Measurements from ENCODE around the gene SWAP70.
A peak's percentile ranks its signal among the peaks of the same experiment; 100 is the strongest.

Gene SWAP70

GRCh38 chr11:9677951-9678350 lies 14.1 kb downstream of the SWAP70 start:
- TF ChIP-seq CTCF (IDR thresholded peaks at IDR 0.05; ENCODE audit: low read length, missing control alignments), result no peak
- DNase-seq (ENCODE audit: low read depth), result no peak
- no peak overlapping the region for H3K4me3 ChIP-seq (replicated peaks; ENCODE audit: low read depth, low read length)

- TF ChIP-seq CTCF (IDR thresholded peaks at IDR 0.05; ENCODE audit: low read length, missing control alignments), result no peak
- H3K4me3 ChIP-seq (replicated peaks; ENCODE audit: low read depth, low read length), result no peak overlapping the region
Measured at GRCh38 chr11:9678576-9678975, 14.7 kb downstream of the SWAP70 start.

GRCh38 chr11:9680028-9680427 lies 16.2 kb downstream of the SWAP70 start:
- TF ChIP-seq CTCF (IDR thresholded peaks at IDR 0.05; ENCODE audit: low read length, missing control alignments), result no peak
- no peak for DNase-seq (ENCODE audit: low read depth)

More at GRCh38 chr11:9678576-9678975, 14.7 kb downstream of the SWAP70 start:
- DNase-seq (ENCODE audit: low read depth), result no peak

GRCh38 chr11:9681583-9682372 lies 17.9 kb downstream of the SWAP70 start:
- H3K4me3 ChIP-seq (replicated peaks; ENCODE audit: low read depth, low read length), result no peak overlapping the region
- no peak for TF ChIP-seq CTCF (IDR thresholded peaks at IDR 0.05; ENCODE audit: low read length, missing control alignments)
- no peak for DNase-seq (ENCODE audit: low read depth)

More at GRCh38 chr11:9680028-9680427, 16.2 kb downstream of the SWAP70 start:
- H3K4me3 ChIP-seq (replicated peaks; ENCODE audit: low read depth, low read length), result no peak overlapping the region

- peak; percentile 76 for DNase-seq (ENCODE audit: low read depth)
- no peak overlapping the region for H3K4me3 ChIP-seq (replicated peaks; ENCODE audit: low read depth, low read length)
- no peak for TF ChIP-seq CTCF (IDR thresholded peaks at IDR 0.05; ENCODE audit: low read length, missing control alignments)
Measured at GRCh38 chr11:9687711-9688477, 24.0 kb downstream of the SWAP70 start.

- TF ChIP-seq CTCF (IDR thresholded peaks at IDR 0.05; ENCODE audit: low read length, missing control alignments), result no peak
- H3K4me3 ChIP-seq (replicated peaks; ENCODE audit: low read depth, low read length), result peak overlapping the region; percentile 33
- peak; percentile 95 for DNase-seq (ENCODE audit: low read depth)
Measured at GRCh38 chr11:9688716-9689511, 25.0 kb downstream of the SWAP70 start.
